BLaER1 treated with 17β-estradiol and CSF1 and Interleukin-3, amounts not matched to agents 10 nM and 100 nM (cell line): ENCODE results near the gene SLC1A3.

Experiments used
- H3K27ac ChIP-seq, 11 experiments: shearing (Covaris generic); formaldehyde crosslinking; 2 replicates each; pipeline ENCODE4 v1.8.1; 2022
- H3K27me3 ChIP-seq, 11 experiments: shearing (Covaris generic); formaldehyde crosslinking; 2 replicates each; pipeline ENCODE4 v1.8.1; 2022
- H3K36me3 ChIP-seq, 11 experiments: shearing (Covaris generic); formaldehyde crosslinking; 2 replicates each; pipeline ENCODE4 v1.8.1; 2022
- H3K4me1 ChIP-seq, 10 experiments: shearing (Covaris generic); formaldehyde crosslinking; 2 replicates each; pipeline ENCODE4 v1.8.1; 2022
- H3K4me2 ChIP-seq, 11 experiments: shearing (Covaris generic); formaldehyde crosslinking; 2 replicates each; pipeline ENCODE4 v1.8.1; 2022
- H3K4me3 ChIP-seq, 10 experiments: shearing (Covaris generic); formaldehyde crosslinking; 2 replicates each; pipeline ENCODE4 v1.8.1; 2022
- H3K9ac ChIP-seq, 11 experiments: shearing (Covaris generic); formaldehyde crosslinking; 2 replicates each; pipeline ENCODE4 v1.8.1; 2022
- H3K9me3 ChIP-seq, 11 experiments: shearing (Covaris generic); formaldehyde crosslinking; replicated peaks in 1 of 11; 2 replicates each; pipeline ENCODE4 v1.8.1; 2022
- H4K20me1 ChIP-seq, 11 experiments: shearing (Covaris generic); formaldehyde crosslinking; 2 replicates each; pipeline ENCODE4 v1.8.1; 2022
- Cebpa-rat ChIP-seq, 11 experiments: shearing (Covaris generic); IDR thresholded peaks; 2 replicates each; pipeline ENCODE4 v1.8.1; 2022

Gene SLC1A3

GRCh38 chr5:36619012-36619635, 12.7 kb downstream of the SLC1A3 start:
- no peak overlapping the region for H3K4me2 ChIP-seq

GRCh38 chr5:36621985-36622384, 15.6 kb downstream of the SLC1A3 start:
- no peak overlapping the region for H3K4me2 ChIP-seq
- no peak overlapping the region for H3K27ac ChIP-seq
- H4K20me1 ChIP-seq: no peaks in the 10 kb centered on the region
- peaks cover 0 to 2% (median 0%) of the 10 kb centered on the region in 11 experiments; a peak in 1 of 22 replicates for H3K36me3 ChIP-seq
- no peaks in the 10 kb centered on the region; a peak in 1 of 22 replicates for H3K9me3 ChIP-seq
- no peak overlapping the region for H3K9ac ChIP-seq
- no peaks in the 10 kb centered on the region for H3K4me1 ChIP-seq
- no peak overlapping the region for H3K4me3 ChIP-seq
- H3K27me3 ChIP-seq: no peaks in the 10 kb centered on the region
- no peak for TF ChIP-seq Cebpa-rat (IDR thresholded peaks at IDR 0.05)

More at GRCh38 chr5:36619012-36619635, 12.7 kb downstream of the SLC1A3 start:
- no peaks in the 10 kb centered on the region; a peak in 1 of 22 replicates for H3K9me3 ChIP-seq
- H4K20me1 ChIP-seq: no peaks in the 10 kb centered on the region
- H3K4me3 ChIP-seq: no peak overlapping the region
- no peak for TF ChIP-seq Cebpa-rat (IDR thresholded peaks at IDR 0.05)
- no peak overlapping the region for H3K9ac ChIP-seq
- H3K36me3 ChIP-seq: peaks cover 0 to 24% (median 0%) of the 10 kb centered on the region in 11 experiments; a peak in 3 of 22 replicates
- no peaks in the 10 kb centered on the region for H3K4me1 ChIP-seq
- no peaks in the 10 kb centered on the region for H3K27me3 ChIP-seq
- no peak overlapping the region for H3K27ac ChIP-seq

- TF ChIP-seq Cebpa-rat (IDR thresholded peaks at IDR 0.05): no peak
- no peak overlapping the region for H3K9ac ChIP-seq
- H3K4me2 ChIP-seq: no peak overlapping the region
- H3K27ac ChIP-seq: no peak overlapping the region
- H3K4me1 ChIP-seq: no peaks in the 10 kb centered on the region
- no peaks in the 10 kb centered on the region for H3K27me3 ChIP-seq
- H3K4me3 ChIP-seq: no peak overlapping the region
- H3K36me3 ChIP-seq: peaks cover 0 to 2% (median 0%) of the 10 kb centered on the region in 11 experiments; a peak in 1 of 22 replicates
- H3K9me3 ChIP-seq: no peaks in the 10 kb centered on the region; a peak in 1 of 22 replicates
- no peaks in the 10 kb centered on the region for H4K20me1 ChIP-seq
Observed at GRCh38 chr5:36623832-36624231, 17.4 kb downstream of the SLC1A3 start.

GRCh38 chr5:36624277-36624676, 17.9 kb downstream of the SLC1A3 start:
- Histone ChIP-seq H3K27me3 (no peaks in the 10 kb centered on the region), H3K27ac (no peak overlapping the region), H3K4me3 (no peak overlapping the region), H3K36me3 (peaks cover 0 to 3% (median 0%) of the 10 kb centered on the region in 11 experiments; a peak in 2 of 22 replicates), H4K20me1 (no peaks in the 10 kb centered on the region), H3K4me1 (no peaks in the 10 kb centered on the region), H3K9me3 (no peaks in the 10 kb centered on the region; a peak in 1 of 22 replicates), H3K4me2 (no peak overlapping the region), H3K9ac (no peak overlapping the region)
- no peak for TF ChIP-seq Cebpa-rat (IDR thresholded peaks at IDR 0.05)

GRCh38 chr5:36628695-36629094, 22.3 kb downstream of the SLC1A3 start:
- no peak overlapping the region for H3K4me3 ChIP-seq
- no peaks in the 10 kb centered on the region for H4K20me1 ChIP-seq
- no peak overlapping the region for H3K4me2 ChIP-seq
- H3K27ac ChIP-seq: no peak overlapping the region
- H3K4me1 ChIP-seq: peaks cover 0 to 22% (median 2%) of the 10 kb centered on the region in 10 experiments; a peak in 9 of 20 replicates
- H3K9ac ChIP-seq: no peak overlapping the region
- no peaks in the 10 kb centered on the region for H3K27me3 ChIP-seq
- TF ChIP-seq Cebpa-rat (IDR thresholded peaks at IDR 0.05): no peak
- H3K9me3 ChIP-seq: no peaks in the 10 kb centered on the region
- peaks cover 0 to 37% (median 0%) of the 10 kb centered on the region in 11 experiments; a peak in 4 of 22 replicates for H3K36me3 ChIP-seq

GRCh38 chr5:36629729-36630128, 23.3 kb downstream of the SLC1A3 start:
- peaks cover 0 to 22% (median 2%) of the 10 kb centered on the region in 10 experiments; a peak in 9 of 20 replicates for H3K4me1 ChIP-seq
- peaks cover 0 to 46% (median 0%) of the 10 kb centered on the region in 11 experiments; a peak in 4 of 22 replicates for H3K36me3 ChIP-seq
- H3K9me3 ChIP-seq: no peaks in the 10 kb centered on the region
- H3K9ac ChIP-seq: no peak overlapping the region
- TF ChIP-seq Cebpa-rat (IDR thresholded peaks at IDR 0.05): no peak
- H3K4me3 ChIP-seq: no peak overlapping the region
- no peak overlapping the region for H3K27ac ChIP-seq
- H3K4me2 ChIP-seq: no peak overlapping the region
- H4K20me1 ChIP-seq: no peaks in the 10 kb centered on the region
- no peaks in the 10 kb centered on the region for H3K27me3 ChIP-seq

GRCh38 chr5:36630201-36631145, 24.1 kb downstream of the SLC1A3 start:
- H3K27me3 ChIP-seq: no peaks in the 10 kb centered on the region
- H3K4me3 ChIP-seq: no peak overlapping the region
- peaks cover 0 to 22% (median 2%) of the 10 kb centered on the region in 10 experiments; a peak in 9 of 20 replicates for H3K4me1 ChIP-seq
- no peaks in the 10 kb centered on the region for H3K9me3 ChIP-seq
- no peaks in the 10 kb centered on the region for H4K20me1 ChIP-seq
- TF ChIP-seq Cebpa-rat (IDR thresholded peaks at IDR 0.05): no peak
- no peak overlapping the region for H3K27ac ChIP-seq
- H3K4me2 ChIP-seq: peak overlapping the region in 4 of 11 experiments; percentile 25 to 63 (median 44); a peak in 6 of 22 replicates
- no peak overlapping the region for H3K9ac ChIP-seq
- H3K36me3 ChIP-seq: peaks cover 0 to 53% (median 0%) of the 10 kb centered on the region in 11 experiments; a peak in 4 of 22 replicates

GRCh38 chr5:36631154-36631553, 24.7 kb downstream of the SLC1A3 start:
- H3K36me3 ChIP-seq: peaks cover 0 to 60% (median 0%) of the 10 kb centered on the region in 11 experiments; a peak in 4 of 22 replicates
- no peak overlapping the region for H3K4me3 ChIP-seq
- no peaks in the 10 kb centered on the region for H3K27me3 ChIP-seq
- 0 out of 22 replicates have a peak, but pooled peaks of 1 of the 11 experiments have one; percentile 31 for TF ChIP-seq Cebpa-rat (IDR thresholded peaks at IDR 0.05)
- peak overlapping the region in 4 of 11 experiments; percentile 25 to 63 (median 44); a peak in 6 of 22 replicates for H3K4me2 ChIP-seq
- H3K9me3 ChIP-seq: no peaks in the 10 kb centered on the region
- no peaks in the 10 kb centered on the region for H4K20me1 ChIP-seq
- H3K4me1 ChIP-seq: peaks cover 0 to 22% (median 2%) of the 10 kb centered on the region in 10 experiments; a peak in 9 of 20 replicates
- H3K27ac ChIP-seq: no peak overlapping the region
- no peak overlapping the region for H3K9ac ChIP-seq
